RPMI7951 (cell line): ENCODE measurements around the gene PGS1. TPM values are rescaled to one million over a fixed set of nuclear protein-coding genes. Genes with fewer than 3 reads are reported as not detected.

ENCODE experiments used
- DNase-seq: peaks from one replicate; pipeline ENCODE4 v3.0.0-alpha.2; 2012; ENCODE audit warnings: low read depth
- total RNA-seq: library from RNA; depleted of rRNA; stranded (reverse); fragments of >200 nt; shearing (Covaris generic); gene quantifications from 2 replicates; pipeline ENCODE4 v1.2.3, GENCODE V29; 2014; rRNA removed

Gene PGS1
- total RNA-seq, 1 experiment from 2014 or later, result 19.5 TPM

GRCh38 chr17:78473951-78474613 lies 95.6 kb downstream of the PGS1 start:
- no peak for DNase-seq

Other genes starting within 250 kb of the PGS1 start
- gene TMC6, start 249.9 kb upstream of the PGS1 start, total RNA-seq, result not detected in 2 replicates
- not detected in 2 replicates for gene TMC8, start 247.9 kb upstream of the PGS1 start, total RNA-seq
- not detected in 2 replicates for gene C17orf99, start 232.3 kb upstream of the PGS1 start, total RNA-seq
- gene SYNGR2, start 210.1 kb upstream of the PGS1 start, total RNA-seq, result 15.6 and 17.3 TPM in 2 replicates
- gene TK1, start 191.6 kb upstream of the PGS1 start, total RNA-seq, result 161 and 167 TPM in 2 replicates
- 16.0 and 20.9 TPM in 2 replicates for gene AFMID, start 191.3 kb upstream of the PGS1 start, total RNA-seq
- 157 and 160 TPM in 2 replicates for gene BIRC5, start 164.4 kb upstream of the PGS1 start, total RNA-seq
- not detected in 2 replicates for gene TMEM235, start 147.0 kb upstream of the PGS1 start, total RNA-seq
- 6.2 and 10.6 TPM in 2 replicates for gene SOCS3, start 18.6 kb upstream of the PGS1 start, total RNA-seq
- gene DNAH17, start 198.7 kb downstream of the PGS1 start, total RNA-seq, result 0.12 and 0.59 TPM in 2 replicates